GM13976 (cell line): Measurements from ENCODE around the gene MCTP2.

Source experiments
- DNase-seq: peaks from one replicate; pipeline ENCODE4 v3.0.0; 2012; ENCODE audit warnings: low spot score
- in situ Hi-C: fragments of 300-500 bp; cut with MboI; formaldehyde crosslinking; loops from one replicate; pipeline ENCODE4 v1.12.0; 2022; ENCODE audit warnings: low sequenced_read_pairs, mixed read lengths, inconsistent platforms; ENCODE audit not compliant: unreplicated experiment
- TF ChIP-seq, protein P1 (sequence below): IDR thresholded peaks from 2 replicates; pipeline ENCODE4 v1.5.1; 2012; ENCODE audit warnings: borderline replicate concordance, mild to moderate bottlenecking; ENCODE audit not compliant: insufficient read depth; ENCODE audit errors: extremely low read depth, missing control alignments, control extremely low read depth

MCTP2 gene

DNA sequence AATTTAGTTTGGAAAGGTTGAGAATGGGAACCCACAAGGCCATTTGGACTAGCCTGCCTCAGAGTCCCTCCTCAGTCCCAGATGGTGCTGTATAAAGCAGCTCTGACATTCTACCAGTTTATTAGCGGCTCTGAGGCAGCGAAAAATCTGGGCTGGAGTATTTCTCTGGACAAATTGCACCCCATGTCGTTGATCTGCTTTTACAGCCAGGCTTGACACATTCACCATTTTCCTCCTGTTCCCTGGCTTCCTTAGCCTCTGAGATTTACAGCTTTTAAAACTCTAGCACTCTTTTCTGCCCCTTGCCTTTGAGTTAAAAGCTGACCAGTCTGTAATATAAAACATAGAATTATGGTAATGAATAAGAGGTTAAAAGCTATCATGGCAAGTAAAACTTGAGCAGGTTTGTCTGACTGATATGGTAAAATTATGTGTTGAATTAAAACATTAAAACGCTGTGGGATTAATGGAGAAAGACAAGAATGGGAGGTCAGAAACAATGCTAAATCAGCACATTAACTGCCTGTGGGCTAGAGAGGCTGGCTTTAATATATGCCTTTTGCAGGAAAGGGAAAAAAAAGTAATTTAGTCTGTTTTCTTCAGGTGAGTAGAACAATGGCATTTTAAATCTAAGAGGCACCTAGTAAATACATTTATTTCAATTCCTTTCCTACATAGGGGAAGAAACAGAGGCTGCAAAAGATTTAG, 131.2 kb downstream of the MCTP2 start:
- no peak for DNase-seq
- in situ Hi-C loops, result no loop called here
- TF ChIP-seq, protein P1, sequence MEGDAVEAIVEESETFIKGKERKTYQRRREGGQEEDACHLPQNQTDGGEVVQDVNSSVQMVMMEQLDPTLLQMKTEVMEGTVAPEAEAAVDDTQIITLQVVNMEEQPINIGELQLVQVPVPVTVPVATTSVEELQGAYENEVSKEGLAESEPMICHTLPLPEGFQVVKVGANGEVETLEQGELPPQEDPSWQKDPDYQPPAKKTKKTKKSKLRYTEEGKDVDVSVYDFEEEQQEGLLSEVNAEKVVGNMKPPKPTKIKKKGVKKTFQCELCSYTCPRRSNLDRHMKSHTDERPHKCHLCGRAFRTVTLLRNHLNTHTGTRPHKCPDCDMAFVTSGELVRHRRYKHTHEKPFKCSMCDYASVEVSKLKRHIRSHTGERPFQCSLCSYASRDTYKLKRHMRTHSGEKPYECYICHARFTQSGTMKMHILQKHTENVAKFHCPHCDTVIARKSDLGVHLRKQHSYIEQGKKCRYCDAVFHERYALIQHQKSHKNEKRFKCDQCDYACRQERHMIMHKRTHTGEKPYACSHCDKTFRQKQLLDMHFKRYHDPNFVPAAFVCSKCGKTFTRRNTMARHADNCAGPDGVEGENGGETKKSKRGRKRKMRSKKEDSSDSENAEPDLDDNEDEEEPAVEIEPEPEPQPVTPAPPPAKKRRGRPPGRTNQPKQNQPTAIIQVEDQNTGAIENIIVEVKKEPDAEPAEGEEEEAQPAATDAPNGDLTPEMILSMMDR, result no peak

- DNase-seq, result no peak
- TF ChIP-seq, protein P1, result no peak
- in situ Hi-C loops, result no loop called here
Measured at GRCh38 chr15:94363382-94363781, 132.0 kb downstream of the MCTP2 start.

GRCh38 chr15:94366781-94367180, 135.4 kb downstream of the MCTP2 start:
- no peak for DNase-seq
- in situ Hi-C loops, result no loop called here
- TF ChIP-seq, protein P1, result no peak

DNA sequence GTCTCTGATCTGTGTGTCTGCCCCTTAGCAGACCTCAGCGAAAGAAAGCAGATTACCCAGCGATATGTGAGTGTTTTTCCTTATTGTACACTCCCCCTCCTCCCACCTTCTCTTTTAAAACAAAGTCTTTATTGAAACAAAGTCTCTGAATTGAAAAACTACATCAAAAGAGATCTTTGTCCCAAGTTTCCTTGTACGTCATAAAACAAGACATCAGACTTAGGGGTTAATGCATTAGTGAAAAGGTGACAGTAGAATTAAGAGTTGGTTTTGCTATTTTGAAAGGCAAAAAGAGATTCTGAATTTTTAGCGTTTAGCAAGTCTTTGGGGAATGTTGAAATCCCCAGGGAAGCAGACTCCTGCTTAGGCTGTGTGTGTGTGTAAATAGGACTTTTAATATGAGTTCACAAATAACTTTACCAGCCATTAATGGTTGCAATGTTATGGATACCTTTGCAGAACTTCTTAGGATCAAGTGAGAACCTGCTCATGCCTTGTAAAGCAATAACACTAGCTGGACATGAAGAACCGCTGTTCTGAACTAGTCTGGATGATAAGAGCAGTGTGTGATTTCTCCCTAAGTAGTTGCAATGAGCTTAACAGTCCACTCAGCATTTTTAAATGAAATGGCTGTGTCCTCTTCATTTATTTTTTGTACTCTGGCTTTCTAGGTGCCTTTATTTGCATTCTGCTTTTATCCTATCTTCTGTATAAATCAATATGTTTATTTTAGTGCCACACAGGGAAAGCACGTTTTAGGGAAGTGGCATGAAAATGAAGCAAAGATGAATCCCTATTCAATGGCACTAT, 136.6 kb downstream of the MCTP2 start:
- no peak for DNase-seq
- in situ Hi-C loops, result no loop called here
- TF ChIP-seq, protein P1, result no peak

GRCh38 chr15:94370206-94370935, 139.0 kb downstream of the MCTP2 start:
- TF ChIP-seq, protein P1, result no peak
- in situ Hi-C loops, result no loop called here
- DNase-seq, result no peak

DNA sequence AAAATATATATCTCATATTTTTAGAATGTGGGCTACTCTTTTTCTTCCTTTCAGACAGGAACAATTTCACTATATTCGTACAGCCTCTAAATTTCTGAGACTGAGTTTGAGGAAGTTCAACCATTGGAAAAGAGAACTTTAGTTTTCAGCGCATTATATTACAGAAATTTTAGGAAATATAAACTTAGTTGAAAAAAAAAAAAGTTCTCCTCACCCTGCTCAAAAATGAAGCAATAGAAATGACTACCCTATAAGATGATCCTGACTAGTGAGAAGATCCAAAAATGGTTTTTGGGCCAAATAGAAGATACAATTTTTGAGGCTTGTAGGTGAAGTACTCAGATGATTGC, 139.6 kb downstream of the MCTP2 start:
- in situ Hi-C loops, result no loop called here
- no peak for DNase-seq
- TF ChIP-seq, protein P1, result no peak
